Karpas-422 (cell line): Measurements from ENCODE around the gene RNASE9. TPM values are rescaled to one million over a fixed set of nuclear protein-coding genes. Genes with fewer than 3 reads are reported as not detected.
"Not testable (repeated sequence)": the region's sequence is repeated elsewhere in the genome, so short reads cannot be mapped to it uniquely, and the experiment has no call there.

ENCODE experiments used
- DNase-seq: peaks from one replicate; pipeline ENCODE4 v3.0.0-alpha.2; 2015
- H2AFZ ChIP-seq: fragments of 200-600 bp; sonication (generic); 2 replicates; pipeline ENCODE4 v1.6.1; 2014; ENCODE audit warnings: antibody characterized with exemption, low read length, mixed read lengths
- H3K27ac ChIP-seq: fragments of 200-600 bp; sonication (generic); 2 replicates; pipeline ENCODE4 v1.5.1; 2014; ENCODE audit warnings: mild to moderate bottlenecking, low read length, moderate library complexity
- H3K27me3 ChIP-seq: fragments of 200-600 bp; sonication (generic); 2 replicates; pipeline ENCODE4 v1.6.1; 2014; ENCODE audit warnings: low read length, mixed read lengths
- H3K36me3 ChIP-seq: fragments of 200-600 bp; sonication (generic); 2 replicates; pipeline ENCODE4 v1.6.1; 2014; ENCODE audit warnings: low read length, mixed read lengths; ENCODE audit not compliant: insufficient read depth
- H3K4me1 ChIP-seq: fragments of 200-600 bp; sonication (generic); 2 replicates; pipeline ENCODE4 v1.6.1; 2014; ENCODE audit warnings: mild to moderate bottlenecking, low read length, mixed read lengths
- H3K4me2 ChIP-seq: fragments of 200-600 bp; sonication (generic); 2 replicates; pipeline ENCODE4 v1.6.1; 2014; ENCODE audit warnings: low read length, low read depth, mild to moderate bottlenecking; ENCODE audit not compliant: poor library complexity, severe bottlenecking
- H3K4me3 ChIP-seq: fragments of 200-600 bp; sonication (generic); 2 replicates; pipeline ENCODE4 v1.5.1; 2014; ENCODE audit warnings: mild to moderate bottlenecking, antibody characterized with exemption, low read length, mixed read lengths
- H3K79me2 ChIP-seq: fragments of 200-600 bp; sonication (generic); 2 replicates; pipeline ENCODE4 v1.6.1; 2014; ENCODE audit warnings: mild to moderate bottlenecking, low read length, mixed read lengths
- H3K9ac ChIP-seq: fragments of 200-600 bp; sonication (generic); 2 replicates; pipeline ENCODE4 v1.6.0; 2014; ENCODE audit warnings: low read length
- H3K9me2 ChIP-seq: fragments of 200-600 bp; sonication (generic), shearing (Covaris generic); replicated peaks from 2 replicates; pipeline ENCODE4 v1.6.0; 2014; ENCODE audit warnings: mild to moderate bottlenecking, low read length, moderate library complexity; ENCODE audit not compliant: insufficient read depth
- H3K9me3 ChIP-seq: fragments of 300-700, 200-600 bp; sonication (generic); 2 replicates; pipeline ENCODE4 v1.6.1; 2014; ENCODE audit warnings: low read length, mixed read lengths
- H4K20me1 ChIP-seq: fragments of 200-600 bp; sonication (generic); 2 replicates; pipeline ENCODE4 v1.6.1; 2014; ENCODE audit warnings: mild to moderate bottlenecking, antibody characterized with exemption, low read length, low read depth; ENCODE audit not compliant: insufficient read depth
- total RNA-seq: library from RNA; depleted of rRNA; stranded (reverse); fragments of >200 nt; shearing (Covaris generic); gene quantifications from 2 replicates; pipeline ENCODE4 v1.2.3, GENCODE V29; 2014; ENCODE audit warnings: low replicate concordance; rRNA removed

The RNASE9 gene
- total RNA-seq, 1 experiment from 2014 or later = not detected

DNA sequence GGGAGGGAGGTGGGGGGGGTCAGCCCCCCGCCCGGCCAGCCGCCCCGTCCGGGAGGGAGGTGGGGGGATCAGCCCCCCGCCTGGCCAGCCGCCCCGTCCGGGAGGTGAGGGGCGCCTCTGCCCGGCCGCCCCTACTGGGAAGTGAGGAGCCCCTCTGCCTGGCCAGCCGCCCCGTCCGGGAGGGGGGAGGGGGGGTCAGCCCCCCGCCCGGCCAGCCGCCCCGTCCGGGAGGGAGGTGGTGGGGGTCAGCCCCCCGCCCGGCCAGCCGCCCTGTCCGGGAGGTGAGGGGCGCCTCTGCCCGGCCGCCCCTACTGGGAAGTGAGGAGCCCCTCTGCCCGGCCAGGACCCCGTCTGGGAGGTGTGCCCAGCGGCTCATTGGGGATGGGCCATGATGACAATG, 54.1 kb downstream of the RNASE9 start:
- not testable (repeated sequence) for H3K4me3 ChIP-seq, H3K36me3 ChIP-seq, H3K9me2 ChIP-seq, DNase-seq, H3K27ac ChIP-seq, H3K27me3 ChIP-seq, H3K4me1 ChIP-seq, H3K9me3 ChIP-seq, H2AFZ ChIP-seq, H4K20me1 ChIP-seq, H3K79me2 ChIP-seq, H3K4me2 ChIP-seq, H3K9ac ChIP-seq

DNA sequence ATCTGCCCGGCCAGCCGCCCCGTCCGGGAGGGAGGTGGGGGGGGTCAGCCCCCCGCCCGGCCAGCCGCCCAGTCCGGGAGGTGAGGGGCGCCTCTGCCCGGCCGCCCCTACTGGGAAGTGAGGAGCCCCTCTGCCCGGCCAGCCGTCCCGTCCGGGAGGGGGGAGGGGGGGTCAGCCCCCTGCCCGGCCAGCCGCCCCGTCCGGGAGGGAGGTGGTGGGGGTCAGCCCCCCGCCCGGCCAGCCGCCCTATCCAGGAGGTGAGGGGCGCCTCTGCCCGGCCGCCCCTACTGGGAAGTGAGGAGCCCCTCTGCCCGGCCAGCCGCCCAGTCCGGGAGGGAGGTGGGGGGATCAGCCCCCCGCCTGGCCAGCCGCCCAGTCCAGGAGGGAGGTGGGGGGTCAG, 54.6 kb downstream of the RNASE9 start:
- H3K9me3 ChIP-seq, H2AFZ ChIP-seq, H3K9me2 ChIP-seq, H3K79me2 ChIP-seq, H3K27ac ChIP-seq, H3K4me3 ChIP-seq, H3K9ac ChIP-seq, H4K20me1 ChIP-seq, H3K27me3 ChIP-seq, H3K4me2 ChIP-seq, DNase-seq, H3K4me1 ChIP-seq, H3K36me3 ChIP-seq: not testable (repeated sequence)

Other genes with a start within 250 kb of the RNASE9 start
- 103 and 127 TPM in 2 replicates for gene CCNB1IP1, start 227.8 kb downstream of the RNASE9 start, total RNA-seq
- gene PARP2, start 217.4 kb downstream of the RNASE9 start, total RNA-seq = 25.0 and 33.4 TPM in 2 replicates
- 23.0 and 23.1 TPM in 2 replicates for gene TEP1, start 147.5 kb downstream of the RNASE9 start, total RNA-seq
- not detected in 2 replicates for gene KLHL33, start 124.9 kb downstream of the RNASE9 start, total RNA-seq
- 63.0 and 84.1 TPM in 2 replicates for gene OSGEP, start 106.2 kb downstream of the RNASE9 start, total RNA-seq
- 97.8 and 118 TPM in 2 replicates for gene APEX1, start 105.8 kb downstream of the RNASE9 start, total RNA-seq
- gene PIP4P1, start 99.6 kb downstream of the RNASE9 start, total RNA-seq = 29.4 and 45.2 TPM in 2 replicates
- 104 and 138 TPM in 2 replicates for gene PNP, start 91.6 kb downstream of the RNASE9 start, total RNA-seq
- not detected in 2 replicates for gene RNASE10, start 55.5 kb downstream of the RNASE9 start, total RNA-seq
- not detected in 2 replicates for gene RNASE11, start 27.0 kb upstream of the RNASE9 start, total RNA-seq
- not detected in 2 replicates for gene RNASE12, start 30.3 kb upstream of the RNASE9 start, total RNA-seq
- not detected in 2 replicates for gene OR6S1, start 80.6 kb upstream of the RNASE9 start, total RNA-seq
- 0.48 and 0.54 TPM in 2 replicates for gene RNASE4, start 123.5 kb upstream of the RNASE9 start, total RNA-seq
- gene ANG, start 127.7 kb upstream of the RNASE9 start, total RNA-seq = 0.32 and 1.9 TPM in 2 replicates
- gene EDDM3A, start 184.8 kb upstream of the RNASE9 start, total RNA-seq = not detected in 2 replicates
- gene EDDM3B, start 207.4 kb upstream of the RNASE9 start, total RNA-seq = 0.22 TPM in 1 of 2 replicates, not detected in the other
- gene RNASE6, start 220.2 kb upstream of the RNASE9 start, total RNA-seq = not detected in 2 replicates
- not detected in 2 replicates for gene RNASE1, start 241.8 kb upstream of the RNASE9 start, total RNA-seq